GM19238 (cell line): ENCODE results near the gene ALKBH3.

Experiments used
- DNase-seq: peaks from one replicate; pipeline ENCODE4 v3.0.0; 2011; ENCODE audit warnings: low spot score; ENCODE audit not compliant: insufficient read length

ALKBH3 gene

GRCh38 chr11:43894546-43894945, 13.9 kb downstream of the ALKBH3 start:
- no peak for DNase-seq

GRCh38 chr11:43895601-43896000, 15.0 kb downstream of the ALKBH3 start:
- no peak for DNase-seq

- no peak for DNase-seq
These were observed 17.9 kb downstream of the ALKBH3 start for GRCh38 chr11:43898574-43898973.

GRCh38 chr11:43899094-43899493, 18.5 kb downstream of the ALKBH3 start:
- no peak for DNase-seq

- DNase-seq, result no peak
These were observed 20.9 kb downstream of the ALKBH3 start for GRCh38 chr11:43901551-43901950.

- no peak for DNase-seq
These were observed 22.4 kb downstream of the ALKBH3 start for GRCh38 chr11:43903078-43903477.

GRCh38 chr11:43903969-43904368, 23.3 kb downstream of the ALKBH3 start:
- DNase-seq, result no peak

GRCh38 chr11:43904742-43905535, 24.3 kb downstream of the ALKBH3 start:
- no peak for DNase-seq

- DNase-seq, result no peak
These were observed 25.2 kb downstream of the ALKBH3 start for GRCh38 chr11:43905813-43906241.

GRCh38 chr11:43907028-43907975, 26.7 kb downstream of the ALKBH3 start:
- DNase-seq, result no peak

- DNase-seq, result no peak
These were observed 27.6 kb downstream of the ALKBH3 start for GRCh38 chr11:43908191-43908590.

- DNase-seq, result no peak
These were observed 28.1 kb downstream of the ALKBH3 start for GRCh38 chr11:43908683-43909082.

GRCh38 chr11:43913829-43914380, 33.3 kb downstream of the ALKBH3 start:
- DNase-seq, result no peak

GRCh38 chr11:43914466-43914865, 33.8 kb downstream of the ALKBH3 start:
- DNase-seq, result no peak

GRCh38 chr11:43916621-43917020, 36.0 kb downstream of the ALKBH3 start:
- DNase-seq, result no peak

GRCh38 chr11:43917851-43918250, 37.2 kb downstream of the ALKBH3 start:
- no peak for DNase-seq

GRCh38 chr11:43918662-43919061, 38.0 kb downstream of the ALKBH3 start:
- no peak for DNase-seq

- no peak for DNase-seq
These were observed 39.4 kb downstream of the ALKBH3 start for GRCh38 chr11:43919852-43920597.

GRCh38 chr11:43920598-43921419, 40.2 kb downstream of the ALKBH3 start:
- no peak for DNase-seq

- no peak for DNase-seq
These were observed 41.1 kb downstream of the ALKBH3 start for GRCh38 chr11:43921561-43922294.
